Breast epithelium (tissue), 3 donors: Measurements from ENCODE around the gene PAGE4.
A peak's percentile ranks its signal among the peaks of the same experiment; 100 is the strongest.

Source experiments
- CTCF ChIP-seq, 3 donors: fragments of 450-650 bp; IDR thresholded peaks; one replicate each; pipeline ENCODE4 v1.5.1; 2016 to 2017; ENCODE audit warnings: antibody characterized with exemption in 3 of 3, mild to moderate bottlenecking in 3 of 3, moderate library complexity in 3 of 3
- POLR2A ChIP-seq: fragments of 450-650 bp; IDR thresholded peaks from one replicate; pipeline ENCODE4 v1.6.1; 2016; ENCODE audit warnings: antibody characterized with exemption, mild to moderate bottlenecking, moderate library complexity
- POLR2AphosphoS5 ChIP-seq, 3 donors: sonication (generic); formaldehyde crosslinking; IDR thresholded peaks; one replicate each; pipeline ENCODE4 v1.6.1; 2017; ENCODE audit warnings: antibody characterized with exemption in 3 of 3

DNA sequence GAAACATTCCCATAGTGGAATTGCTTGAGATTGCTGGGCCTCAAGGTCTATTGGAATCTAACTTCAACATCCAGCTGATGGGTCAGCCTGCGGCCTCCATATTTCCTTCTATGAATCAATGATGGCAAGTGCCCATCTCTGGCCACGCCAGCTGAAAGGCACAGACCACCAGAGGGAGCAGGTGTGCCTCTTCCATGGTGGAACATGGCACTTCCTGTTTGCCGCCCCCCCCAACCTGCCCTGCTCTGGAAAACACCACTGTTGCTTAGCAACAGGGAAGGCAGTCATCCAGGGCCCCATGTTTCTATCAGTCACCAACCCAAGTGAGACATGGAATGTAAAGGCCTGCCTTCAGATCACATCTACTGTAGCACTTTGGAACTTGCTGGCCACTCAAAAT, 11.6 kb downstream of the PAGE4 start:
- TF ChIP-seq POLR2A (no peak), CTCF (IDR thresholded peaks at IDR 0.05) (peak in 1 of 3 donors; percentile 19), POLR2AphosphoS5 (IDR thresholded peaks at IDR 0.05) (no peak)
